ENCODE data around the gene RETREG1.
"Not testable (repeated sequence)": the region's sequence is repeated elsewhere in the genome, so short reads cannot be mapped to it uniquely, and the experiment has no call there.

The RETREG1 gene, protein sequence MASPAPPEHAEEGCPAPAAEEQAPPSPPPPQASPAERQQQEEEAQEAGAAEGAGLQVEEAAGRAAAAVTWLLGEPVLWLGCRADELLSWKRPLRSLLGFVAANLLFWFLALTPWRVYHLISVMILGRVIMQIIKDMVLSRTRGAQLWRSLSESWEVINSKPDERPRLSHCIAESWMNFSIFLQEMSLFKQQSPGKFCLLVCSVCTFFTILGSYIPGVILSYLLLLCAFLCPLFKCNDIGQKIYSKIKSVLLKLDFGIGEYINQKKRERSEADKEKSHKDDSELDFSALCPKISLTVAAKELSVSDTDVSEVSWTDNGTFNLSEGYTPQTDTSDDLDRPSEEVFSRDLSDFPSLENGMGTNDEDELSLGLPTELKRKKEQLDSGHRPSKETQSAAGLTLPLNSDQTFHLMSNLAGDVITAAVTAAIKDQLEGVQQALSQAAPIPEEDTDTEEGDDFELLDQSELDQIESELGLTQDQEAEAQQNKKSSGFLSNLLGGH

DNA sequence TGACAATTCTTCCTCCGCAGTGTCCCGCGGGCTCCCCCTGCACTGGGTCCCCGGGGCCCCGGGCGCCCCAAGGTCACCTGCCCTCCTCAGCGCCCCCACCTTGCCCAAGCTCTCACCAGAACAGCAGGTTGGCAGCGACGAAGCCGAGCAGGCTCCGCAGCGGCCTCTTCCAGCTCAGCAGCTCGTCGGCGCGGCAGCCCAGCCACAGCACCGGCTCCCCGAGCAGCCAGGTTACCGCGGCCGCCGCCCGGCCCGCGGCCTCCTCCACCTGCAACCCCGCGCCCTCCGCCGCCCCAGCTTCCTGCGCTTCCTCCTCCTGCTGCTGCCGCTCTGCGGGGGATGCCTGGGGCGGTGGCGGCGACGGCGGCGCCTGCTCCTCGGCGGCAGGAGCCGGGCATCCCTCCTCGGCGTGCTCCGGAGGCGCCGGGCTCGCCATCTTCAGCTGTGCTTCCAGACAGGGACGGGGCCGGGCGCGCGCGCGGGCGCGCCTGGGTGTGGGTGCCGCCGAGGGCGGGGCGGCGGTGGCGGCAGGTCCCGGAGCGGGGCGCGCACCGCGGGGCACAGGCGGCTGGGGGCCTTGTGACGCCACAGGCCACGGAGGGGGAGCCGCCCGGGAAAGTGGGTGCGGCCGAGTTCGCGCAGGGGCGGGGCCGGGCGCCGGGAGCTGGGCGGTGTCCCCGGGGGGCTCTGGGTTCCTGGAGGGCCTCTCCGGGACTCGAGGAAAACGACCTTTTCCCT is at the start of gene RETREG1:
Gene RETREG1 (minus strand): TSS at position 462 of the 738 bp plus-strand sequence. CDS start 26 bp downstream, at position 436.
- no peak for FAIRE-seq

DNA sequence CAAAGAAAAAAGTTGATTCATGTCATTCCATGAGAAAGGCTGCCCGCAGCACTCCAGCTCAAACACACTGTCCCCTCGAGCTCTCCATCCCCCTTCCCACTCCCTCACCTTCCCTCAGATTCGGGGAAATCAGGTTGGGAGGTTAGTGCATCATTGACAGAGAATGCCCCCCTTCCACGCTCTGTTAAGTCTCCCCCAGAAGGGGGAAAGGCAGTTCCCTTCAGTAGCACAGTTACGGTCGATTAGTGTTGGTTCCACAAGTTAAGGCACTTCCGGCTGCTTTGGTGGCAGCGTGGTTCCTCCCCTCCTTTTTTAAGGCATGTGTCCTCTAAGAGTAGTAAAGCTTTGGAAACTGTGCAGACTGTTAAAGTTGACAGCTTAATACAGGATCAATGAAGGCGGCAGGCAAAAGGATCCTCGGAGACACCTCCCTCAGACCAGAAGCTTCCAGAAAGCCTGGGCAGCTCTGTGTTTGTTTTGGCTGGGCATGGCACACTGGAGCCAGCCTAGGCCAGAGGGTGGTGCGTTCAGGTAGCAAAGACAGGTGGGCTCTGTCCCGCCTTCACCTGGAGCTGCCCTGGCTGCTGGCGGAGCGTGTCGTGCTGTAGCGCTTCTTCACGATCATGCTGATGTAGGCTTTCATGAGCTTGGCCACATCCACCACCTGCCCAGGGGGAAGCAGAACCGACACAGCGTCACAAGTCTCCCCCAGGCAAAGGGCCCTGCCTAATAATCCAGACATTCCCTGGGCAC is 49.5 kb upstream of the RETREG1 start:
- FAIRE-seq: no peak

- FAIRE-seq: no peak
Observed at GRCh38 chr5:16665601-16666000, 48.8 kb upstream of the RETREG1 start.

GRCh38 chr5:16664368-16664767 is 47.6 kb upstream of the RETREG1 start:
- FAIRE-seq: no peak

DNA sequence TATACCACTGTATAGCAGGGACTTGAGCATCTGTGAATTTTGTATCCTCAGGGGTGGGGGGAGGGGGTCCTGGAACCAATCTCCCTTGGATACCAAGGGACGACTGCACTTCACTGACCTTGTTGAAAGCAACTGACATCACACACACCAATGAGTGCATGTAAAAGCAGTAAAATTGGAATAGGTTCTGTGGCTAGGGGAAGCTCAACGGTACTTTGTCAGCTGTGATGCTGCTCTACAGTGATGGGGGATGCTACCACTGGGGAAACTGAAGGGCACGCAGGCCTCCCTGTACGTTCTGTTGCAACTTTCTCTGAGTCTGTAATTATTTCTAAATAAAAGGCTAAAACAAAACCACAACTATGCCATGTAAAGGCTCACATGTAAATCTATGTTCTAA is 47.0 kb upstream of the RETREG1 start:
- FAIRE-seq: no peak

- FAIRE-seq: no peak
Observed at GRCh38 chr5:16661713-16662112, 44.9 kb upstream of the RETREG1 start.

DNA sequence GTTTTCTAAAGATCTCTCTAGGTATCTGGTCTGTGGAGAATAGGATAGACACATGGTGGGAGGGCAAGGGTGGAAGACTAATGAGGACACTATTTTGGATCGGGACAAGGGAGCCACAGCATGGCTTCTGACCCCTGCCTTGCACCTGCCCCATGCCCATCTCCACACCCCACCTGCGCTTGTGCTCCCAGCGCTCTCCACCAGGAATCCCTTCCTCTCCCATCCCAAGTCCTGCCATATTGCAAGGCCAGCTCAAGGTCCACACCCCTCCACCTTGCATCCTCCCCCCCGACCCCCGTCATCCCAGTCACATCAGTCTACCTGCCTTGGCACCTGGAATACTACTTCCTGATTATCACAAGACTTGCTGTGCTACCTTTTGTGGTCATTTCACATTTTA is 44.2 kb upstream of the RETREG1 start:
- FAIRE-seq: no peak

- FAIRE-seq: no peak
Observed at GRCh38 chr5:16659536-16659935, 42.7 kb upstream of the RETREG1 start.

- FAIRE-seq: no peak
Observed at GRCh38 chr5:16656561-16657191, 39.9 kb upstream of the RETREG1 start.

DNA sequence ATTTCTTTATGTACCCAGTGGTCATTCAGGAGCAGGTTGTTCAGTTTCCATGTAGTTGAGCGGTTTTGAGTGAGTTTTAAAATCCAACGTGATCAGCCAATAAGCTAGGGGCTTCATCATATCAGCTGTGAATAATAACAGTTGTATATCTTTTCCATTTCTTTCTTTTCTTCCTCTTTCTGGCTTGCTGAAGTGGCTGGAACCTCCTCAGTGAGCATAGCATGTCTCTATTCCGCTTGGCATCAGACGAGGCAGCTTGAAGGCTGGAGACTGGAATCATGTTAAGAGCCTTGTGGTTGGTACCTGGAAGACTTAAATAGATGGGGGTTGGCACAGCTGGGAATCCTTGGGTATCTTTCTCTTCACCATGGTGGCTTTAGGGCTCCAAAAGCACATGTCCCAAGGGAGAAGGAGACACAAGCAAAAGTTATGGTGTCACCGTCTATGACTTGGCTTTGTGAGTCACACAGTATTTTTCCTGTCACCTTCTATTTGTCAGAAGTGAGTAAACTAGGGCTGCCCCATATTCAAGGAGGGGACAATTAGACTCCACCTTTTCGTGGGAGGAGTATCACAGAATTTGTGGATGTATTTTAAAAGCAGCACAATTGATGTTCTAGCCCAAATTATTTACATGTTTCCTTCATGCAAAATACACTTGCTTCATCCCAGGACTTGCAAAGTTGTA is 38.0 kb upstream of the RETREG1 start:
- FAIRE-seq: no peak

- FAIRE-seq: not testable (repeated sequence)
Observed at GRCh38 chr5:16648739-16649138, 31.9 kb upstream of the RETREG1 start.

DNA sequence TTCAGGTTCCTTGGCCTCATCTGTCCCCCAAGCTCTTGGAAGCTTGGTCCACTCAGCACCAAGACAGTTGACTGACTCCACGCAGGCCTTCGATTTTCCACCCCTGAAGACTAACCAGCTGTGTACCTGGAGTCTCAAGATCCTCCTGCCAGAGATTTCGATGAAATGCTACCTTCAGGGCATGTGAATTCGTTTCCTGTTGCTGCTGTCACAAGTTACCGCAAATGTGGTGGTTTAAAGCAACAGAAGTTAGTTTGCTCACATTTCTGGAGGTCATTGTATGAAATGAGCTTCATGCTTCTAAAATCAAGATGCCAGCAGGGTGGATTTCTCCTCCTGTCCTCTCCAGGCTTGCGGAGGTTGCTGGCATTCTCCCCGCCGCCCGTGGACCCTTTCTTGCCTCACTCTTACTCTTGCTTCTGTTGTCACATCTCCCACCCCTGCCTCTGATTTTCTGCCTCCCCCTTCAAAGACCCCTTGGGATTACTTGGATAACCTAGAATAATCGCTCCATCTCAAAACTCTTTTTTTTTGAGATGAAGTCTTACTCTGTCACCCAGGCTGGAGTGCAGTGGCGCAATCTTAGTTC is 27.6 kb upstream of the RETREG1 start:
- FAIRE-seq: no peak

GRCh38 chr5:16642867-16643266 is 26.1 kb upstream of the RETREG1 start:
- no peak for FAIRE-seq

- no peak for FAIRE-seq
Observed at GRCh38 chr5:16639206-16639605, 22.4 kb upstream of the RETREG1 start.

DNA sequence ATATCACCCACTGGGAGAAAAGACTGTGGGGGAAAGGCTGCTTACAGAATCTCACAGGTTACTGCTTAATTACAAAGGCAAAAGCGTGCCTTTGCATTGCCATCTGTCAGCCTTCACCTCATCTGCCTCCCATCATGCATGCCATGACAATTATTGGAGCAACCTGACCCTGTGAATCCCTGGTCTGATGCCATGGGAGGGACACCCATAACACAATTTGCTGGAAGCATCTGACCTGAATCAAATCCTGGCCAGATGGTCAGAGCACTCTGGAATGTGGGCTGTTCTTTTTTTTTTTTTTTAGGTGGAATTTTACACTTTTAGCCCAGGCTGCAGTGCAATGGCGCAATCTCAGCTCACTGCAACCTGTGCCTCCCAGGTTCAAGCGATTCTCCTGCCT is 11.6 kb upstream of the RETREG1 start:
- FAIRE-seq: no peak

DNA sequence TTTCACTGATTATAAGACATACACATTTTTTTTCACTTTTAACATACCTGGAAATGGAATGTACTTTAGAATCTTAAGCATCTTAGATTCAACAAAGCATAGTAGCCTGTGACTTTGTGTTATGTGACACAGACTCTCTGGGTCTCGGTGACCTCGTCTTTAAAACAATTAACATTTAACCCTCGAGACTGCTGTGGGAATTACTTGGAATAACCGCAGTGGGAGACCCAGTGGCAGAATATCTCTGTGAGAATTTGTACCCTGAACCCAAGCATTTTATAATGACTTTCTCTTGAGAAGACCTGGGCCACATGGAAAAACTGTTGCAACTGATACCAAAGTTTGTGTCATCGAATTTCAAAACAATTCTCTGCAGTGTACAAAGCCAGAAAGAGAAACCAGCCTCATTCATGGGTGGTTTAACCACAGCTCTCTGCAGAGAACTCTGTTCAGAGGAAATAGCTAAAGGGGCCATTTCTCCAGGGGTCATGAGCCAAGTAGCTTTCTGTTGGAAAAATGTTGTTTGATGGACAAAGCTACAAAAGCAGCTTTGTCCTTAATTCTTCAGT is 10.0 kb upstream of the RETREG1 start:
- no peak for FAIRE-seq

- FAIRE-seq: no peak
Observed at GRCh38 chr5:16625096-16625495, 8.3 kb upstream of the RETREG1 start.

DNA sequence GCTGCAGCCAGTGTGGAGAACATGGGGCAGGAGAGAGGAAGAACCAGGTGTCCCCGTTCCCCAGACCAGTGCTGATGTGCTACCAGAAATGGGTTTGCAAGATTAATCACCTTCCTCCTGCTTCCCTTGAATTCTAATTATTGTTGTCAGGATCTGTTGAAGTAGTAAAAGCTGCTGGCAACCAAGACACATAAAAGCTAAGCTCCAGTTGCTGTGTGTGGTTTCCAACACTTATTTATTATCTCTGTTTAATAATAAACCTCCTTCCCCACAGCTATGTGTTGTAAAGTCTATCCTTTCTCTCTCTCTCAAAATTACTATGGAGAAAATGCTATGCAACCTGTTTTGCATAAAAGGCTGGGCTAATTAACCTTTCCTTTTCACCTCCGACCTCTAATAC is 2.3 kb upstream of the RETREG1 start:
- FAIRE-seq: no peak

DNA sequence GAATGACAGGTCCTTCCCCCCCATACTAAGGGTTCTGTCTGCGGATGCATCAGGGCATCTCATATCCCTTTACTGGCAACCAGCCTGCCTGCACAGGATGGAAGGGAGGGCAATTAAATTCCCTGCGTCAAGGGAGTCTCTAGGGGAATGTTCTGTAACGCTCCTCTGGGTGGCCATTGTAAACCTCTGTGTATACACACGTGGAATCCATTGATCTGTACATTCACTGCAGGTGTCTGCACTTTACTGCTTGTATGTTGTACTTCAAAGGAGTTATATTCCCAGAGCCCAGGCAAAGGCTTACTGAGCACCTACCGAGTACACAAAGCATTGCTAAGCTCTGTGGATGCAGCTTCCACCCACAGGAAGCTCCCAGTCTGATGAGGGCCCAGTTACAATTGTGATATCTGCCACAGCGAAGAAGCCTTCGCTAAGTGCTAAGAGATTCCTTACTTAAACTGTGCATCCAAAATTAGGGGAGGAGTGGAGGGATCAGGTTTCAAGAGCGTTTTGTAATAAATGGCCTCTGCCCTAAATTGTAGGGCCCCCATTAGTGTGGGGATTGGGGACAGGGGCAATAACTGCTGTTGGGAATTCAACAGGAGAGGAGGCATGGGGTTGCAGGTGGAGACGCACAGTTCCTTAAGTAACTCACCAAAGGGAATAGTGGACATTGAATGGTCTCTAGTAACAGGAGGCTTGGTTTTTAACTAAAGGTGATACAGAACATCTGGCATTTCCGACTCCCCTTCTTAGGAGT is 1.5 kb upstream of the RETREG1 start:
- no peak for FAIRE-seq

GRCh38 chr5:16617274-16617968 is 624 bp upstream of the RETREG1 start:
- FAIRE-seq: no peak

Measured in A204.1 (cell line).